ENCODE data around the gene DDB1. TPM values are rescaled to one million over a fixed set of nuclear protein-coding genes. Genes with fewer than 3 reads are reported as not detected.

The DDB1 gene
- polyA plus RNA-seq, 1 experiment = 281 TPM

- no peak for DNase-seq (ENCODE audit: low read depth)
- Histone ChIP-seq H3K36me3 (ENCODE audit: control insufficient read depth, insufficient read depth, low read length) (peaks cover 10% of the 10 kb centered on the region), H3K27me3 (ENCODE audit: control insufficient read depth, insufficient read depth, low read length) (no peaks in the 10 kb centered on the region), H3K4me3 (ENCODE audit: low read depth, low read length) (peak overlapping the region; percentile 95)
- ChIA-PET CTCF (interaction anchor here (0.6 to 2.0 kb wide), 3 partner anchors 45 to 61 kb away, joined by 3 to 20 read pairs (median 7); partner anchors contain the start of gene TMEM216), POLR2A (no interaction called here)
- TF ChIP-seq CTCF (IDR thresholded peaks at IDR 0.05; ENCODE audit: insufficient read depth, low read depth, low read length) = peak; percentile 22; the same call in 1 of the 2 replicates
Measured at GRCh38 chr11:61332281-61332796, 566 bp downstream of the DDB1 start.

- ChIA-PET POLR2A (no interaction called here), CTCF (interaction anchor here (0.6 to 2.0 kb wide), 4 partner anchors 20 to 61 kb away, joined by 3 to 20 read pairs (median 5); partner anchors contain the start of gene TMEM216)
- Histone ChIP-seq H3K4me3 (ENCODE audit: low read depth, low read length) (peak overlapping the region; percentile 95), H3K36me3 (ENCODE audit: control insufficient read depth, insufficient read depth, low read length) (peaks cover 10% of the 10 kb centered on the region), H3K27me3 (ENCODE audit: control insufficient read depth, insufficient read depth, low read length) (no peaks in the 10 kb centered on the region)
- DNase-seq (ENCODE audit: low read depth) = no peak
- TF ChIP-seq CTCF (IDR thresholded peaks at IDR 0.05; ENCODE audit: insufficient read depth, low read depth, low read length) = no peak
Measured at GRCh38 chr11:61331651-61332050, 1.3 kb downstream of the DDB1 start.

- ChIA-PET POLR2A (no interaction called here), CTCF (interaction anchor here (0.6 to 1.3 kb wide), 2 partner anchors 35 to 154 kb away, joined by 3 to 4 read pairs; partner anchors contain the start of gene VWCE)
- Histone ChIP-seq H3K4me3 (ENCODE audit: low read depth, low read length) (no peak overlapping the region), H3K36me3 (ENCODE audit: control insufficient read depth, insufficient read depth, low read length) (peaks cover 11% of the 10 kb centered on the region), H3K27me3 (ENCODE audit: control insufficient read depth, insufficient read depth, low read length) (no peaks in the 10 kb centered on the region)
- DNase-seq (ENCODE audit: low read depth) = no peak
- no peak for TF ChIP-seq CTCF (IDR thresholded peaks at IDR 0.05; ENCODE audit: insufficient read depth, low read depth, low read length)
Measured at GRCh38 chr11:61329871-61330270, 3.0 kb downstream of the DDB1 start.

- POLR2A ChIA-PET = no interaction called here
- no peak for TF ChIP-seq CTCF (IDR thresholded peaks at IDR 0.05; ENCODE audit: insufficient read depth, low read depth, low read length)
- no peak for DNase-seq (ENCODE audit: low read depth)
- CTCF ChIA-PET = interaction anchor here (1.1 to 2.2 kb wide), 5 partner anchors 8 to 74 kb away, joined by 3 to 14 read pairs (median 8); partner anchors contain the start of gene TMEM216
- Histone ChIP-seq H3K27me3 (ENCODE audit: control insufficient read depth, insufficient read depth, low read length) (no peaks in the 10 kb centered on the region), H3K36me3 (ENCODE audit: control insufficient read depth, insufficient read depth, low read length) (peaks cover 17% of the 10 kb centered on the region), H3K4me3 (ENCODE audit: low read depth, low read length) (no peak overlapping the region)
Measured at GRCh38 chr11:61328351-61328750, 4.6 kb downstream of the DDB1 start.

- no peak overlapping the region for H3K4me3 ChIP-seq (ENCODE audit: low read depth, low read length)
- H3K27me3 ChIP-seq (ENCODE audit: control insufficient read depth, insufficient read depth, low read length) = no peaks in the 10 kb centered on the region
- POLR2A ChIA-PET = no interaction called here
- CTCF ChIA-PET = interaction anchor here (0.9 to 2.2 kb wide), 6 partner anchors 8 to 73 kb away, joined by 3 to 14 read pairs (median 6); partner anchors contain the start of gene TMEM216
- DNase-seq (ENCODE audit: low read depth) = peak; percentile 36
- H3K36me3 ChIP-seq (ENCODE audit: control insufficient read depth, insufficient read depth, low read length) = peaks cover 21% of the 10 kb centered on the region
- TF ChIP-seq CTCF (IDR thresholded peaks at IDR 0.05; ENCODE audit: insufficient read depth, low read depth, low read length) = no peak
Measured at GRCh38 chr11:61327669-61328071, 5.2 kb downstream of the DDB1 start.
